K562 (cell line): Measurements from ENCODE around the gene CLSTN2. TPM values are rescaled to one million over a fixed set of nuclear protein-coding genes. Genes with fewer than 3 reads are reported as not detected.

Experiments used
- ATAC-seq: fragments of 200-7000 bp; cut with Tn5 transposase; 3 replicates; pipeline ENCODE4 v1.9.1; 2020; ENCODE audit warnings: moderate library complexity
- BruUV-seq: library from RNA; stranded (reverse); fragments of 400-500 nt; replicated peaks from 2 replicates; lab custom pipeline; 2021; lab: Mats Ljungman, UMichigan
- CTCF ChIA-PET: fragments of 300-600 bp; formaldehyde crosslinking; extraction: SDS; loops from one replicate; lab custom pipeline; 2021; ENCODE audit warnings: low intra/inter-chr PET ratio; lab: Yijun Ruan, JAX
- POLR2A ChIA-PET: fragments of 300-600, 350-650 bp; sonication (Branson Sonifier 250); formaldehyde crosslinking; extraction: SDS; loops from one replicate; lab custom pipeline; 2021; ENCODE audit warnings: antibody characterized with exemption, inconsistent platforms; lab: Yijun Ruan, JAX
- DNase-seq, 4 experiments: peaks; one replicate each; pipeline versions ENCODE4 v3.0.0 to v3.0.0-alpha.2; 2011 to 2018; ENCODE audit warnings: low spot score in 3 of 4, mixed read lengths in 3 of 4; ENCODE audit errors: extremely low read depth in 1 of 4
- FAIRE-seq: peaks from 2 replicates; lab custom pipeline; 2011; peaks lifted over from hg19 to GRCh38; lab: Jason Lieb, UNC
- H2AFZ ChIP-seq: 2 replicates; pipeline ENCODE4 v1.6.0; 2011; ENCODE audit warnings: low read depth, low read length, control low read depth, inconsistent platforms
- H3K27ac ChIP-seq: fragments of 200-600 bp; 3 replicates; pipeline ENCODE4 v1.8.0; 2011; ENCODE audit warnings: low read depth, mild to moderate bottlenecking, control low read depth, inconsistent platforms, low read length, moderate library complexity, mixed read lengths; ENCODE audit errors: extremely low read depth
- H3K27me3 ChIP-seq, 2 experiments: fragments of 300-600 bp in 1 of 2; 2 replicates in 1 of 2; 3 replicates in 1 of 2; pipeline versions ENCODE4 v1.6.0 to v1.8.0; 2011; ENCODE audit warnings: inconsistent platforms in 2 of 2, low read length in 2 of 2, mild to moderate bottlenecking in 1 of 2, mixed read lengths in 1 of 2, moderate library complexity in 1 of 2; ENCODE audit not compliant: control insufficient read depth in 2 of 2, insufficient read depth in 2 of 2
- H3K36me3 ChIP-seq: fragments of 300-600 bp; 3 replicates; pipeline ENCODE4 v1.8.0; 2011; ENCODE audit warnings: mild to moderate bottlenecking, low read length, inconsistent platforms; ENCODE audit not compliant: control insufficient read depth, insufficient read depth
- H3K4me1 ChIP-seq, 2 experiments: fragments of 200-600 bp in 1 of 2; replicated peaks in 1 of 2; 2 replicates in 1 of 2; 3 replicates in 1 of 2; pipeline versions ENCODE4 v1.5.1 to v1.8.0; 2011; ENCODE audit warnings: inconsistent platforms in 2 of 2, low read length in 2 of 2, mild to moderate bottlenecking in 1 of 2, mixed read lengths in 1 of 2, moderate library complexity in 1 of 2; ENCODE audit not compliant: control insufficient read depth in 2 of 2, insufficient read depth in 2 of 2
- H3K4me2 ChIP-seq: 2 replicates; pipeline ENCODE4 v1.6.1; 2011; ENCODE audit warnings: low read length, control low read depth, inconsistent platforms, mixed read lengths; ENCODE audit not compliant: insufficient read depth
- H3K4me3 ChIP-seq: fragments of 200-600 bp; sonication (generic), shearing (Covaris generic); 2 replicates; pipeline ENCODE4 v1.5.1; 2016; ENCODE audit warnings: control low read depth, inconsistent platforms
- H3K79me2 ChIP-seq: fragments of 200-600 bp; 3 replicates; pipeline ENCODE4 v1.8.0; 2011; ENCODE audit warnings: low read length, inconsistent platforms; ENCODE audit not compliant: control insufficient read depth, insufficient read depth
- H3K9ac ChIP-seq, 2 experiments: 2 replicates each; pipeline versions ENCODE4 v1.6.0 to v1.6.1; 2011; ENCODE audit warnings: low read depth in 2 of 2, low read length in 2 of 2, control low read depth in 1 of 2, inconsistent platforms in 1 of 2, mild to moderate bottlenecking in 1 of 2, mixed read lengths in 1 of 2; ENCODE audit not compliant: insufficient read depth in 1 of 2
- H3K9me1 ChIP-seq: one replicate; pipeline ENCODE4 v1.6.0; 2011; ENCODE audit warnings: inconsistent platforms, mild to moderate bottlenecking, low read length, moderate library complexity; ENCODE audit not compliant: control insufficient read depth, insufficient read depth
- H3K9me3 ChIP-seq: replicated peaks from 2 replicates; pipeline ENCODE4 v1.5.1; 2011; ENCODE audit warnings: low read depth, low read length, inconsistent platforms; ENCODE audit not compliant: control insufficient read depth, insufficient read depth
- H4K20me1 ChIP-seq: replicated peaks from 2 replicates; pipeline ENCODE4 v1.6.1; 2011; ENCODE audit warnings: low read length, inconsistent platforms, mixed read lengths; ENCODE audit not compliant: control insufficient read depth, insufficient read depth
- CTCF ChIP-seq, 3 experiments: IDR thresholded peaks in 2 of 3; conservative IDR thresholded peaks in 1 of 3; 2 replicates each; pipeline ENCODE4 v1.5.1; 2011 to 2012; ENCODE audit warnings: low read length in 3 of 3, mild to moderate bottlenecking in 3 of 3, control low read depth in 2 of 3, improper control_type of control experiment in 1 of 3, inconsistent platforms in 1 of 3, low read depth in 1 of 3, mixed read lengths in 1 of 3, moderate library complexity in 1 of 3; ENCODE audit not compliant: insufficient read depth in 2 of 3
- GTF2E2 ChIP-seq: fragments of 200-800 bp; sonication (Bioruptor generic); IDR thresholded peaks from 2 replicates; pipeline ENCODE4 v1.6.1; 2016; ENCODE audit warnings: missing genetic modification characterization, missing compliant biosample characterization
- MYC ChIP-seq, 2 experiments: fragments of 250-450 bp in 1 of 2; sonication (Bioruptor Pico) in 1 of 2; IDR thresholded peaks; 2 replicates each; pipeline versions ENCODE4 v1.5.1 to v1.6.1; 2012 to 2021; ENCODE audit warnings: low read depth in 2 of 2, borderline replicate concordance in 1 of 2, improper control_type of control experiment in 1 of 2, low read length in 1 of 2, mild to moderate bottlenecking in 1 of 2, moderate library complexity in 1 of 2
- NCOA4 ChIP-seq: fragments of 450-650 bp; IDR thresholded peaks from 2 replicates; pipeline ENCODE4 v1.6.1; 2018; ENCODE audit warnings: mild to moderate bottlenecking; ENCODE audit not compliant: partially characterized antibody
- RAD21 ChIP-seq, 2 experiments: fragments of 250-450 bp in 1 of 2; fragments of 450-650 bp in 1 of 2; sonication (Bioruptor Pico) in 1 of 2; formaldehyde crosslinking in 1 of 2; IDR thresholded peaks in 1 of 2; conservative IDR thresholded peaks in 1 of 2; 2 replicates each; pipeline versions ENCODE4 v1.4.0 to v1.8.0; 2020 to 2022; ENCODE audit warnings: mild to moderate bottlenecking in 2 of 2, moderate library complexity in 1 of 2
- RB1 ChIP-seq: fragments of 450-650 bp; IDR thresholded peaks from 2 replicates; pipeline ENCODE4 v1.6.1; 2017; ENCODE audit warnings: low read depth, mild to moderate bottlenecking
- SMC3 ChIP-seq: conservative IDR thresholded peaks from 2 replicates; pipeline ENCODE4 v1.6.1; 2011; ENCODE audit warnings: low read depth, low read length, improper control_type of control experiment; ENCODE audit not compliant: insufficient read depth
- USF2 ChIP-seq: sonication (generic); formaldehyde crosslinking; IDR thresholded peaks from 2 replicates; pipeline ENCODE4 v1.5.0; 2020; ENCODE audit warnings: missing genetic modification reagents
- WGBS: fragments of 100-300 bp; shearing (Covaris generic); methylation state at CpG from one replicate; pipeline ENCODE4 v1.1.6; 2016; ENCODE audit warnings: low coverage, mixed read lengths; ENCODE audit not compliant: insufficient coverage; ENCODE audit errors: missing lambda C conversion rate; 5-methylcytosine and 5-hydroxymethylcytosine counted together
- in situ Hi-C: fragments of 300-500 bp; cut with MboI; formaldehyde crosslinking; loops from 4 replicates; pipeline ENCODE4 v1.15.0; 2018; ENCODE audit warnings: inconsistent platforms, mixed read lengths
- intact Hi-C: fragments of 100-400 bp; cut with micrococcal nuclease; formaldehyde crosslinking; loops from 2 replicates; pipeline ENCODE4 v1.14.2; 2022
- polyA plus RNA-seq, 8 experiments: library from polyadenylated mRNA; depleted of rRNA in 4 of 8; stranded (reverse) in 5 of 8; unstranded in 3 of 8; fragments of >200 nt; fragmentation: Nextera tagmentation in 2 of 8; fragmentation: Illumina TruSeq in 1 of 8; extraction: Ambion mirVana in 2 of 8; extraction: Trizol in 1 of 8; gene quantifications; 2 replicates each; pipeline versions ENCODE4 v1.2.1 to v1.2.3, GENCODE V29; 2011 to 2014; ENCODE audit warnings: inconsistent platforms in 1 of 8, missing spikeins in 1 of 8
- total RNA-seq, 7 experiments: library from RNA; depleted of rRNA in 6 of 7; stranded (reverse); fragments of >200 nt in 6 of 7; fragmentation: Illumina TruSeq in 2 of 7; extraction: Trizol in 2 of 7; gene quantifications; 2 replicates each; pipeline versions ENCODE4 v1.2.1 to v1.2.3, GENCODE V29; 2011 to 2021; ENCODE audit warnings: low replicate concordance in 1 of 7
- TF ChIP-seq, protein P1 (sequence below): fragments of 250-450 bp; sonication (Bioruptor Pico); IDR thresholded peaks from 2 replicates; pipeline ENCODE4 v1.5.0; 2021

CLSTN2 gene
- total and polyA plus RNA-seq, 9 of the 15 experiments (the other 6 are each of a cell fraction or from before 2014, with no cell fraction given): 0.02 to 0.04 (median 0.04) TPM; not detected in 6

DNA sequence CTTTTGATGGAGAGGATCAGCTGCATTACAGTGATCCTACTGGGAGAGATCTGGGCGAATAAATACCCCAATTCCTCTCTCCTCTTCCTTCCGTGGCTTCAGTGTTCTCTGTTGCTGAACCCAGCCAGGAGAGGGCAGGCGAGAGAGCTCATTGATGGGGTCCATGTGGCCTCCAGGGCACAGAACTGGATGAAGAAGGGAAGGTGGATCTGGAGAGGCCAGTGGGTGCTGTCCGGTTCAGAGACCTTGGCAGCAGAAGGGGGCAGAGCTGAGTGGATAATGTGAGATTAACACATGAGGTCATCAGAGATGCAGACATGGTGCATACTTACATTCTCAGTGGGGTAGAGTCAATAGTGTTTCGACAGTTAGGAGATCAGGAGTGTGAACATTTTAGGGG, 193.6 kb downstream of the CLSTN2 start:
- Histone ChIP-seq H3K27me3 (no peaks in the 10 kb centered on the region), H3K9me1 (no peaks in the 10 kb centered on the region), H3K79me2 (no peaks in the 10 kb centered on the region), H3K9me3 (no peaks in the 10 kb centered on the region), H3K9ac (no peak overlapping the region), H3K36me3 (no peaks in the 10 kb centered on the region), H2AFZ (no peak overlapping the region), H3K4me1 (no peaks in the 10 kb centered on the region), H4K20me1 (no peaks in the 10 kb centered on the region; the same call in 1 of the 2 replicates), H3K4me2 (no peak overlapping the region), H3K27ac (no peak overlapping the region), H3K4me3 (no peak overlapping the region)
- intact Hi-C loops (loop anchor here (2.0 kb wide), 1 partner anchor 734 kb away; no protein-coding TSS in a partner anchor), in situ Hi-C loops (loop anchor here (25.0 kb wide), 1 partner anchor 734 kb away; no protein-coding TSS in a partner anchor)
- 3% methylated on average over 5 of the region's 5 CpGs for WGBS
- peak; percentile 95 for ATAC-seq
- peak; percentile 36 to 55 (median 45) for DNase-seq
- BruUV-seq: no TSS peak
- FAIRE-seq: peak; percentile 75
- POLR2A ChIA-PET: no interaction called here
- CTCF ChIA-PET: interaction anchor here (0.6 to 1.7 kb wide), 2 partner anchors 371 to 813 kb away, joined by 3 to 8 read pairs; no protein-coding TSS in a partner anchor
- 0 out of 2 replicates have a peak, but pooled peaks have one; percentile 45 for TF ChIP-seq MYC (IDR thresholded peaks at IDR 0.05; ENCODE audit: low read depth, low read length)
- TF ChIP-seq MYC (CRISPR knock-in tag; IDR thresholded peaks at IDR 0.05; ENCODE audit: borderline replicate concordance, low read depth): no peak
- 0 out of 2 replicates have a peak, but pooled peaks have one; percentile 18 for TF ChIP-seq RB1
- TF ChIP-seq RAD21 (CRISPR knock-in tag; conservative IDR thresholded peaks at IDR 0.05 in 1 of 2, IDR thresholded peaks at IDR 0.05 in 1 of 2): peak; percentile 67 to 70
- TF ChIP-seq GTF2E2 (tag): no peak
- TF ChIP-seq CTCF (IDR thresholded peaks at IDR 0.05 in 2 of 3, conservative IDR thresholded peaks at IDR 0.05 in 1 of 3; ENCODE audit: insufficient read depth in 2 of 3, low read depth in 1 of 3, low read length in 3 of 3): peak; percentile 71 to 78 (median 75)
- peak; percentile 58 for TF ChIP-seq SMC3
- TF ChIP-seq, protein P1, sequence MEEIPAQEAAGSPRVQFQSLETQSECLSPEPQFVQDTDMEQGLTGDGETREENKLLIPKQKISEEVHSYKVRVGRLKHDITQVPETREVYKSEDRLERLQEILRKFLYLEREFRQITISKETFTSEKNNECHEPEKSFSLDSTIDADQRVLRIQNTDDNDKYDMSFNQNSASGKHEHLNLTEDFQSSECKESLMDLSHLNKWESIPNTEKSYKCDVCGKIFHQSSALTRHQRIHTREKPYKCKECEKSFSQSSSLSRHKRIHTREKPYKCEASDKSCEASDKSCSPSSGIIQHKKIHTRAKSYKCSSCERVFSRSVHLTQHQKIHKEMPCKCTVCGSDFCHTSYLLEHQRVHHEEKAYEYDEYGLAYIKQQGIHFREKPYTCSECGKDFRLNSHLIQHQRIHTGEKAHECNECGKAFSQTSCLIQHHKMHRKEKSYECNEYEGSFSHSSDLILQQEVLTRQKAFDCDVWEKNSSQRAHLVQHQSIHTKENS (CRISPR knock-in tag): no peak
- no peak for TF ChIP-seq USF2
- no peak for TF ChIP-seq NCOA4
